Lung microvascular endothelial cell (primary cell): Measurements from ENCODE around the gene AKAIN1. TPM values are rescaled to one million over a fixed set of nuclear protein-coding genes. Genes with fewer than 3 reads are reported as not detected.

ENCODE experiments used
- DNase-seq, 2 donors: peaks; one replicate each; pipeline versions ENCODE4 v3.0.0 to v3.0.0-alpha.2; 2010; ENCODE audit warnings: low read depth in 2 of 2
- total RNA-seq: library from RNA; depleted of rRNA; stranded (reverse); fragments of >200 nt; gene quantifications from 2 replicates; pipeline ENCODE4 v1.2.1, GENCODE V29; 2014

The AKAIN1 gene
- total RNA-seq, 1 donor from 2014 or later: not detected

DNA sequence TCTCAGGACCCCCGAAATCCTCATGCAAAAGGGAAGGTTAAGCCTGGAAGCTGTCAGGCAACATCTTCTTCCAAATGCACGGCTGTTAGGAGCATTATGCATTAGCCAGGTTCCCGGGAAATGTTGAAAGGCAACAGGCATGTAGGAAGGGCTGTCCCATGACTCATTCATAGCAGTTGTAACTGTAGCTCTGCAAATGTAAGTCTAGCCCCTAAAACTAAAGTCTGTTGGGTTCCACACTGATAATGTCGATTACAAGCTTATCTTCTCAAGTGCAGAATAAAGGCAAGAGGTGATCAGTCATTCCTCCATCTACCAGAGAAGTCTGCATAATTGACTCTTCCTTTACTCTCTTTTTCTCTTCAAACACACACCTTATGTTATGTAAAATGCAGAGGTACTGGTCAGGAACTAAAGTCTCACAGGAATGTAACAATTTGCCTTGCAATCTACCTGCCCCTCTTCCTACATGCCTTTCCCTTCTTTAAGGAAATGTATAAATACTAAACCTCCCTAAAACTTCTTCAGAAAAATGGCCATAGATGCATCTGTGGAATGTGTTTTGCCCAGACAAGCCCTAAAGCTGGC, 99.8 kb downstream of the AKAIN1 start:
- no peak for DNase-seq

DNA sequence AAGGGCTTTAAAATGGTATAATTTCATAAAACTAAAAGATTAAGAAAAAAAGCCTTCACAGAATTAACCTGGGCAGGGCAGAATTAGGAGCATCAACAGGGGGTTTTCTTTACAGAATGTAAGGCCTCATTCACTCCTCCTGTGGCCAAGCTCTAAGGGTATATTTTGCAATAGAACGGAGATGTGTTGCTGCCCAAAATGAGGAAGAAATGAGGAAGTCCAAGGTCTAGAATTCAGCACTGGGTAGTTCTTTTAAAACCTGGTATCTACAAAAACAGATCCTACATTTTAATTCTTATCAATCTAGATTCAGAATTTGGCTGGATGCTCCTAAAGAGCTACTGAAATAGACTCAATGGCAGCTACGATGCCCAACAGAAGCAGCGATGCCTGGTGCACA, 101.8 kb downstream of the AKAIN1 start:
- no peak for DNase-seq

GRCh38 chr18:5093902-5094301, 103.2 kb downstream of the AKAIN1 start:
- DNase-seq: no peak

Other genes with a start within 250 kb of the AKAIN1 start
- 7.8 and 11.3 TPM in 2 replicates for gene ZBTB14, start 98.5 kb upstream of the AKAIN1 start, total RNA-seq